ENCODE measurements around the gene LRRC10B. TPM values are rescaled to one million over a fixed set of nuclear protein-coding genes. Genes with fewer than 3 reads are reported as not detected.

Gene LRRC10B
- total RNA-seq, 1 experiment from 2014 or later = 0.39 TPM

- H3K4me1 Mint-ChIP-seq = peaks cover 41 to 63% of the 10 kb centered on the region in 2 experiments
- H3K27ac Mint-ChIP-seq = no peak overlapping the region; a peak in 1 of 7 replicates
- peaks cover 9% of the 10 kb centered on the region for H3K4me1 ChIP-seq (ENCODE audit: insufficient read depth, low read length)
Measured at GRCh38 chr11:61542705-61543104, 34.2 kb downstream of the LRRC10B start.

More at GRCh38 chr11:61542705-61543104, 34.2 kb downstream of the LRRC10B start:
- H3K27ac ChIP-seq (ENCODE audit: insufficient read length, low read depth, low read length) = no peak overlapping the region
- no peak overlapping the region for H2BK5ac ChIP-seq (ENCODE audit: insufficient read length, low read length)
- no peak overlapping the region for H3T11ph ChIP-seq (ENCODE audit: low read length)
- H3K18ac ChIP-seq (ENCODE audit: insufficient read length, low read depth, low read length) = no peak overlapping the region
- H2BK15ac ChIP-seq (ENCODE audit: low read depth, low read length) = no peak overlapping the region
- H3K14ac ChIP-seq (ENCODE audit: insufficient read depth, low read length) = peak overlapping the region; percentile 77
- TF ChIP-seq CTCF (conservative IDR thresholded peaks at IDR 0.05) = no peak
- H2AFZ ChIP-seq (ENCODE audit: low read length) = no peak overlapping the region
- H3K79me1 ChIP-seq (ENCODE audit: insufficient read depth, low read depth, low read length, poor library complexity, severe bottlenecking) = no peaks in the 10 kb centered on the region
- H3K4ac ChIP-seq (ENCODE audit: low read depth, low read length) = no peak overlapping the region
- peak overlapping the region; percentile 44 for H4K91ac ChIP-seq (ENCODE audit: insufficient read length, low read depth, low read length)
- H2BK120ac ChIP-seq (ENCODE audit: low read depth, low read length, poor library complexity, severe bottlenecking) = no peak overlapping the region
- no peak overlapping the region for H3K9ac ChIP-seq (ENCODE audit: extremely low read depth, insufficient read length, low read length)
- Mint-ChIP-seq H3K4me3 (no peak overlapping the region), H3K27me3 (ENCODE audit: low read depth) (no peaks in the 10 kb centered on the region; the same call in none of the 2 replicates), H3K9me3 (no peaks in the 10 kb centered on the region), H3K36me3 (ENCODE audit: insufficient read depth in 1 of 3, low read depth in 3 of 3) (peaks cover 4 to 5% (median 4%) of the 10 kb centered on the region in 3 experiments; a peak in 3 of 7 replicates)
- no peak overlapping the region for H3K23ac ChIP-seq (ENCODE audit: insufficient read length, low read depth, low read length)
- H3K9me3 ChIP-seq (ENCODE audit: control insufficient read depth, low read depth, low read length) = no peaks in the 10 kb centered on the region
- no peak overlapping the region for H3K4me2 ChIP-seq (ENCODE audit: insufficient read depth, insufficient read length, low read length)
- no peak for DNase-seq
- H2BK20ac ChIP-seq (ENCODE audit: low read depth, low read length, poor library complexity, severe bottlenecking) = no peak overlapping the region
- no peak overlapping the region for H2BK12ac ChIP-seq (ENCODE audit: insufficient read length, low read depth, low read length)
- H3K56ac ChIP-seq (ENCODE audit: insufficient read length, low read depth, low read length) = no peak overlapping the region
- no peak overlapping the region for H4K8ac ChIP-seq (replicated peaks; ENCODE audit: insufficient read length, low read depth, low read length)
- H3K23me2 ChIP-seq (ENCODE audit: insufficient read length, low read depth, low read length, poor library complexity, severe bottlenecking) = peaks cover 3% of the 10 kb centered on the region
- H4K5ac ChIP-seq (ENCODE audit: insufficient read length, low read depth, low read length) = no peak overlapping the region
- no peaks in the 10 kb centered on the region for H3K79me2 ChIP-seq (ENCODE audit: insufficient read depth, low read length)
- no peak overlapping the region for H2AK5ac ChIP-seq (ENCODE audit: insufficient read length, low read length)
- no CpG with 5 or more reads among the region's 16 CpGs for WGBS (ENCODE audit: extremely low coverage, insufficient read length, low lambda C conversion rate)
- H4K20me1 ChIP-seq (ENCODE audit: control insufficient read depth, insufficient read depth, insufficient read length) = no peaks in the 10 kb centered on the region
- H3K27me3 ChIP-seq (ENCODE audit: insufficient read depth, low read length) = no peaks in the 10 kb centered on the region
